OCI-LY3 (cell line): Measurements from ENCODE around the gene GRM8.

ENCODE experiments used
- CTCF ChIP-seq: fragments of 200-600, 300-600 bp; sonication (generic); IDR thresholded peaks from 2 replicates; pipeline ENCODE4 v1.5.1; 2014; ENCODE audit warnings: antibody characterized with exemption, low read length, low read depth
- EZH2phosphoT487 ChIP-seq: fragments of 200-600 bp; shearing (Covaris generic); IDR thresholded peaks from 2 replicates; pipeline ENCODE4 v1.6.1; 2018; ENCODE audit warnings: antibody characterized with exemption, mixed run types, low read depth

DNA sequence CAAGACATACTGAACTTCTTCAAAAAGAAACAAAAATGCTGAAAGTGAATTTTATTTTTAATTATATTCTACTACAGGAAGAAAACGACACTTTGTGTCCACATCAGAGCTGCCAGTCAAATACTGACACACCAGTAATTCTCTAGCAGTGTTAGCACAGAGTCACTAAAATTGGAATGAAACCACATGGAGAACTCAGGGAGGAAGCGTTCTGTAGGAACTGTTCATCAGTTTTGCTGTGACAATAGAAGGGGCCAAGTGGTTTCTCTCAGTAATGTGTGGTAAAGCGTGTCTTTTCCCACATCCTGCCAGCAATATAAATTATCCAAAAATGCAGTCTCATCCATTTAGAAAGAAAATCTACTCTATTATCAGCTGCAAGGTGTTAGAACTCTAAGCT is 683.3 kb downstream of the GRM8 start:
- TF ChIP-seq CTCF (no peak), EZH2phosphoT487 (no peak)
